ENCODE data around the gene RAD51AP1. TPM values are rescaled to one million over a fixed set of nuclear protein-coding genes. Genes with fewer than 3 reads are reported as not detected.

The RAD51AP1 gene
- total and polyA plus RNA-seq, 2 of the 8 experiments (the other 6 are each of a cell fraction or from before 2014, with no cell fraction given), result 29.7 to 48.3 TPM

DNA sequence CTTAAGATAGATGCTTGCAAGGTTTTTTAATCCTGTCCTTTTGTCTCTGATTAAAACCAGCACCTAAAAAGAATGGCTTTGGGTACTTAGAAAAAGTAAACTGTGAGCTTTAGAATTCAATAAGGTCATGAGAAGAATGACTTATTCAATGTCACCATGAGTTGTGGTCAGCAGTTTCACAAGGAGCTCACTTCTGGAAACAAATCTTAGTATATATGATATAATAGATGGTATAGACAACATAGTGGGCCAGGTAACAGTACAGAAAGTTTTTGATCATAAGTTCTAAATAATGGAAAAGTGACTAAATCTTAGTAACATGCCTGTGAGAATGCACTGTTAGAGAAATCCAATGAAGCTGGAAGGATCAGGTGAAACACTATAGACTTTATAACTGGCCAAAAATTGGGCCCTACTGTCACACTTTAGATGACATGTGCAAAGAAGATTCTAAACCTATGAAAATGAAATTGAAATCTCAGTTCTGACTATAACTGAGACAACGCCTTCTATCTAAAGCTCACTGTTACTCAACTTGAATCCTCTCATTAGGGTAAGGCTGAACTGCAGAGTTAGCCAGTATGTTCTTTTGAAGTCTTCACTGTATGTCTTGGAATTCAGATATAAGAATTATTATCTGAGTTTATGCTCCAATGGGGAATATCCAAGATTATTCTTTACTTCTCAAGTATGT, 42.4 kb upstream of the RAD51AP1 start:
- Histone ChIP-seq H3K9me3 (ENCODE audit: insufficient read depth in 2 of 2, low read depth in 1 of 2, low read length in 1 of 2) (peaks cover 0 to 5% of the 10 kb centered on the region in 2 experiments; a peak in 2 of 4 replicates), H2AFZ (ENCODE audit: low read length) (no peak overlapping the region), H3K4ac (replicated peaks; ENCODE audit: insufficient read length, low read depth, low read length) (no peak overlapping the region), H2BK5ac (ENCODE audit: low read depth, low read length) (no peak overlapping the region), H2BK12ac (ENCODE audit: low read depth, low read length) (no peak overlapping the region), H2AK5ac (ENCODE audit: low read depth, low read length) (no peak overlapping the region), H3K18ac (ENCODE audit: extremely low read depth, low read length) (no peak overlapping the region), H3K4me3 (ENCODE audit: extremely low read depth in 1 of 4, insufficient read depth in 2 of 4, low read depth in 3 of 4, low read length in 4 of 4) (no peak overlapping the region), H3K79me1 (ENCODE audit: low read depth, low read length) (no peaks in the 10 kb centered on the region), H2BK120ac (replicated peaks; ENCODE audit: low read depth, low read length) (no peak overlapping the region), H3K4me1 (replicated peaks in 1 of 4; ENCODE audit: control insufficient read depth in 3 of 4, insufficient read depth in 4 of 4, low read length in 3 of 4) (no peaks in the 10 kb centered on the region), H4K20me1 (replicated peaks in 1 of 2; ENCODE audit: control insufficient read depth in 1 of 2, insufficient read depth in 2 of 2, low read length in 2 of 2) (no peaks in the 10 kb centered on the region), H3K27me3 (replicated peaks in 1 of 4; ENCODE audit: control insufficient read depth in 3 of 4, extremely low read depth in 1 of 4, insufficient read depth in 3 of 4, low read length in 3 of 4) (no peaks in the 10 kb centered on the region), H3K79me2 (ENCODE audit: control insufficient read depth in 1 of 2, insufficient read depth in 2 of 2, low read length in 2 of 2) (no peaks in the 10 kb centered on the region), H4K91ac (replicated peaks; ENCODE audit: insufficient read length, low read length) (no peak overlapping the region), H3K9ac (replicated peaks in 1 of 4; ENCODE audit: extremely low read depth in 1 of 4, low read depth in 3 of 4, low read length in 3 of 4) (no peak overlapping the region), H4K8ac (ENCODE audit: extremely low read depth, insufficient read depth, low read length) (no peak overlapping the region), H2BK15ac (ENCODE audit: low read length) (no peak overlapping the region), H2BK20ac (ENCODE audit: low read length) (no peak overlapping the region), H3K56ac (replicated peaks; ENCODE audit: insufficient read length, low read depth, low read length) (no peak overlapping the region), H3K27ac (ENCODE audit: low read depth, low read length) (no peak overlapping the region), H3K23ac (ENCODE audit: insufficient read length) (no peak overlapping the region), H3K14ac (ENCODE audit: insufficient read length) (no peak overlapping the region), H3K36me3 (ENCODE audit: control insufficient read depth in 2 of 4, insufficient read depth in 4 of 4, low read length in 3 of 4) (peaks cover 0 to 18% (median 4%) of the 10 kb centered on the region in 4 experiments; a peak in 6 of 8 replicates), H3K4me2 (ENCODE audit: insufficient read depth in 1 of 2, low read depth in 2 of 2, low read length in 2 of 2) (no peak overlapping the region), H4K5ac (ENCODE audit: insufficient read length, low read depth, low read length) (no peak overlapping the region), H3K23me2 (ENCODE audit: low read depth, low read length) (no peaks in the 10 kb centered on the region)
- FAIRE-seq (no peak), DNase-seq (ENCODE audit: low read depth in 1 of 2, low spot score in 2 of 2) (no peak)
- CTCF ChIA-PET (ENCODE audit: partially characterized antibody), result interaction anchor here (0.7 to 1.6 kb wide), 4 partner anchors 23 to 114 kb away, joined by 3 to 5 read pairs (median 3); no protein-coding TSS in a partner anchor
- POLR2A ChIA-PET (ENCODE audit: partially characterized antibody), result no interaction called here
- WGBS, 2 experiments (ENCODE audit: extremely low coverage in 1 of 2, insufficient coverage in 1 of 2, insufficient read length in 1 of 2, insufficient replicate concordance in 2 of 2, low coverage in 1 of 2, low lambda C conversion rate in 2 of 2, missing lambda C conversion rate in 1 of 2), result 79% methylated on average over 1 of the region's 1 CpG; no CpG with 5 or more reads in 1 of the 2 experiments
- TF ChIP-seq CTBP2 (IDR thresholded peaks at IDR 0.05; ENCODE audit: borderline replicate concordance, insufficient read depth, insufficient read length, low read length), result no peak
- TF ChIP-seq GTF2F1 (IDR thresholded peaks at IDR 0.05; ENCODE audit: borderline replicate concordance, low read depth, low read length), result no peak
- no peak for TF ChIP-seq CBX5 (IDR thresholded peaks at IDR 0.05; ENCODE audit: low read depth, low read length)
- no peak for TF ChIP-seq MAFK (IDR thresholded peaks at IDR 0.05; ENCODE audit: low read depth, low read length)
- no peak for TF ChIP-seq EGR1 (IDR thresholded peaks at IDR 0.05; ENCODE audit: borderline replicate concordance, low read depth, low read length)
- no peak for TF ChIP-seq SIN3A (conservative IDR thresholded peaks at IDR 0.05 in 1 of 2, IDR thresholded peaks at IDR 0.05 in 1 of 2; ENCODE audit: low read depth in 1 of 2, low read length in 2 of 2)
- no peak for TF ChIP-seq ZNF274 (IDR thresholded peaks at IDR 0.05; ENCODE audit: borderline replicate concordance, extremely low read depth, low read length)
- no peak for TF ChIP-seq POLR2A (IDR thresholded peaks at IDR 0.05; ENCODE audit: control extremely low read depth in 1 of 2, low read depth in 2 of 2, low read length in 2 of 2)
- TF ChIP-seq JUND (IDR thresholded peaks at IDR 0.05; ENCODE audit: low read length), result no peak
- TF ChIP-seq, protein P1, sequence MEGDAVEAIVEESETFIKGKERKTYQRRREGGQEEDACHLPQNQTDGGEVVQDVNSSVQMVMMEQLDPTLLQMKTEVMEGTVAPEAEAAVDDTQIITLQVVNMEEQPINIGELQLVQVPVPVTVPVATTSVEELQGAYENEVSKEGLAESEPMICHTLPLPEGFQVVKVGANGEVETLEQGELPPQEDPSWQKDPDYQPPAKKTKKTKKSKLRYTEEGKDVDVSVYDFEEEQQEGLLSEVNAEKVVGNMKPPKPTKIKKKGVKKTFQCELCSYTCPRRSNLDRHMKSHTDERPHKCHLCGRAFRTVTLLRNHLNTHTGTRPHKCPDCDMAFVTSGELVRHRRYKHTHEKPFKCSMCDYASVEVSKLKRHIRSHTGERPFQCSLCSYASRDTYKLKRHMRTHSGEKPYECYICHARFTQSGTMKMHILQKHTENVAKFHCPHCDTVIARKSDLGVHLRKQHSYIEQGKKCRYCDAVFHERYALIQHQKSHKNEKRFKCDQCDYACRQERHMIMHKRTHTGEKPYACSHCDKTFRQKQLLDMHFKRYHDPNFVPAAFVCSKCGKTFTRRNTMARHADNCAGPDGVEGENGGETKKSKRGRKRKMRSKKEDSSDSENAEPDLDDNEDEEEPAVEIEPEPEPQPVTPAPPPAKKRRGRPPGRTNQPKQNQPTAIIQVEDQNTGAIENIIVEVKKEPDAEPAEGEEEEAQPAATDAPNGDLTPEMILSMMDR (IDR thresholded peaks at IDR 0.05; ENCODE audit: control extremely low read depth in 1 of 3, insufficient read depth in 1 of 3, low read depth in 1 of 3, low read length in 3 of 3), result no peak
- TF ChIP-seq BACH1 (IDR thresholded peaks at IDR 0.05; ENCODE audit: low read length), result no peak
